Endothelial cell of umbilical vein (primary cell): Measurements from ENCODE around the gene NFYC. TPM values are rescaled to one million over a fixed set of nuclear protein-coding genes. Genes with fewer than 3 reads are reported as not detected.
A peak's percentile ranks its signal among the peaks of the same experiment; 100 is the strongest.

Experiments used
- BruUV-seq: library from RNA; stranded (reverse); fragments of 400-500 nt; replicated peaks from 2 replicates; lab custom pipeline; 2021; lab: Mats Ljungman, UMichigan
- CTCF ChIA-PET: fragments of 300-600, 350-600 bp; sonication (Branson Sonifier 250); formaldehyde crosslinking; loops from one replicate; lab custom pipeline; 2021; ENCODE audit warnings: antibody characterized with exemption, inconsistent platforms; lab: Charles Lee
- POLR2A ChIA-PET: fragments of 300-600, 350-600 bp; sonication (Branson Sonifier 250); formaldehyde crosslinking; loops from one replicate; lab custom pipeline; 2021; ENCODE audit warnings: antibody characterized with exemption, inconsistent platforms; lab: Charles Lee
- DNase-seq: peaks from one replicate; pipeline ENCODE4 v3.0.0-alpha.2; 2011; ENCODE audit warnings: low read depth, low spot score
- FAIRE-seq: peaks from 2 replicates; lab custom pipeline; 2011; peaks lifted over from hg19 to GRCh38; lab: Jason Lieb, UNC
- H2AFZ ChIP-seq: 2 replicates; pipeline ENCODE4 v1.6.0; 2012; ENCODE audit warnings: low read depth, low read length, control low read depth, inconsistent platforms
- H3K27ac ChIP-seq: 2 replicates; pipeline ENCODE4 v1.5.1; 2011; ENCODE audit warnings: low read depth, mild to moderate bottlenecking, control low read depth, low read length, moderate library complexity; ENCODE audit not compliant: insufficient read depth
- H3K27me3 ChIP-seq, 2 experiments: 2 replicates each; pipeline versions ENCODE4 v1.6.0 to v1.6.1; 2011; ENCODE audit warnings: low read length in 2 of 2, mixed read lengths in 1 of 2; ENCODE audit not compliant: control insufficient read depth in 2 of 2, insufficient read depth in 2 of 2
- H3K36me3 ChIP-seq, 2 experiments: 2 replicates in 1 of 2; 3 replicates in 1 of 2; pipeline ENCODE4 v1.5.1; 2011; ENCODE audit warnings: low read length in 2 of 2, mild to moderate bottlenecking in 1 of 2, moderate library complexity in 1 of 2; ENCODE audit not compliant: control insufficient read depth in 2 of 2, insufficient read depth in 2 of 2; ENCODE audit errors: extremely low read depth in 1 of 2
- H3K4me1 ChIP-seq: 3 replicates; pipeline ENCODE4 v1.5.1; 2011; ENCODE audit warnings: mild to moderate bottlenecking, low read length; ENCODE audit not compliant: control insufficient read depth, insufficient read depth; ENCODE audit errors: extremely low read depth
- H3K4me2 ChIP-seq: 2 replicates; pipeline ENCODE4 v1.6.1; 2011; ENCODE audit warnings: low read length, control low read depth, mixed read lengths; ENCODE audit not compliant: insufficient read depth
- H3K4me3 ChIP-seq, 3 experiments: fragments of 200-600 bp in 1 of 3; sonication (generic), shearing (Covaris generic) in 1 of 3; replicated peaks in 1 of 3; 2 replicates each; pipeline ENCODE4 v1.5.1; 2011 to 2016; ENCODE audit warnings: control low read depth in 3 of 3, low read length in 3 of 3, mild to moderate bottlenecking in 2 of 3, inconsistent platforms in 1 of 3, low read depth in 1 of 3, moderate library complexity in 1 of 3; ENCODE audit not compliant: insufficient read depth in 1 of 3
- H3K79me2 ChIP-seq: 2 replicates; pipeline ENCODE4 v1.6.0; 2012; ENCODE audit warnings: low read length, inconsistent platforms; ENCODE audit not compliant: control insufficient read depth, insufficient read depth
- H3K9ac ChIP-seq: replicated peaks from 2 replicates; pipeline ENCODE3; 2011; ENCODE audit warnings: low read length, control low read depth; ENCODE audit not compliant: insufficient read depth; ENCODE audit errors: extremely low read depth
- H3K9me1 ChIP-seq: replicated peaks from 3 replicates; pipeline ENCODE4 v1.6.0; 2011; ENCODE audit warnings: mild to moderate bottlenecking, low read length; ENCODE audit not compliant: control insufficient read depth, insufficient read depth; ENCODE audit errors: extremely low read depth
- H3K9me3 ChIP-seq: replicated peaks from 2 replicates; pipeline ENCODE4 v1.5.1; 2012; ENCODE audit warnings: low read length, inconsistent platforms; ENCODE audit not compliant: control insufficient read depth, insufficient read depth
- H4K20me1 ChIP-seq: replicated peaks from 2 replicates; pipeline ENCODE3; 2011; ENCODE audit warnings: mild to moderate bottlenecking, low read length; ENCODE audit not compliant: control insufficient read depth, insufficient read depth; ENCODE audit errors: extremely low read depth
- CTCF ChIP-seq, 2 donors: IDR thresholded peaks; 1 replicate in 1 of 2; 2 replicates in 1 of 2; pipeline ENCODE4 v1.5.1; 2011; ENCODE audit warnings: low read length in 2 of 2, mild to moderate bottlenecking in 2 of 2, moderate library complexity in 2 of 2, control low read depth in 1 of 2, inconsistent platforms in 1 of 2, low read depth in 1 of 2; ENCODE audit not compliant: insufficient read depth in 1 of 2; ENCODE audit errors: extremely low read depth in 1 of 2
- EZH2 ChIP-seq: IDR thresholded peaks from 2 replicates; pipeline ENCODE4 v1.6.1; 2012; ENCODE audit warnings: borderline replicate concordance, low read depth, mild to moderate bottlenecking, moderate library complexity, low read length, inconsistent platforms; ENCODE audit not compliant: severe bottlenecking
- FOS ChIP-seq: IDR thresholded peaks from 2 replicates; pipeline ENCODE4 v1.6.1; 2011; ENCODE audit warnings: mild to moderate bottlenecking, low read length, moderate library complexity, borderline replicate concordance; ENCODE audit not compliant: insufficient read depth
- GATA2 ChIP-seq: IDR thresholded peaks from 2 replicates; pipeline ENCODE4 v1.7.0; 2011; ENCODE audit warnings: low read depth, mild to moderate bottlenecking, moderate library complexity, mixed read lengths, low read length; ENCODE audit not compliant: insufficient read length, insufficient read depth
- JUN ChIP-seq: IDR thresholded peaks from 2 replicates; pipeline ENCODE4 v1.6.1; 2011; ENCODE audit warnings: borderline replicate concordance, low read depth; ENCODE audit not compliant: insufficient read length, insufficient read depth
- MAX ChIP-seq: IDR thresholded peaks from 2 replicates; pipeline ENCODE4 v1.6.1; 2011; ENCODE audit not compliant: insufficient read depth, insufficient read length
- MYC ChIP-seq: IDR thresholded peaks from one replicate; pipeline ENCODE4 v1.6.1; 2011; ENCODE audit warnings: mild to moderate bottlenecking, low read depth, low read length
- POLR2A ChIP-seq: IDR thresholded peaks from 2 replicates; pipeline ENCODE4 v1.6.1; 2012; ENCODE audit warnings: low read depth, mild to moderate bottlenecking, control low read depth, low read length
- POLR2AphosphoS5 ChIP-seq: IDR thresholded peaks from 2 replicates; pipeline ENCODE4 v1.6.1; 2012; ENCODE audit warnings: low read depth, mild to moderate bottlenecking, control low read depth, low read length, moderate library complexity; ENCODE audit not compliant: insufficient read depth
- dilution Hi-C: fragments of 300-500 bp; cut with MboI; formaldehyde crosslinking; loops from one replicate; pipeline ENCODE4 v1.15.0; 2019; ENCODE audit warnings: low sequenced_read_pairs; ENCODE audit not compliant: extremely low pct_ligation_motif_present
- intact Hi-C: fragments of 100-400 bp; cut with micrococcal nuclease; formaldehyde crosslinking; loops from one replicate; pipeline ENCODE4 v1.10.0; 2022
- polyA plus RNA-seq, 4 experiments: library from polyadenylated mRNA; depleted of rRNA in 3 of 4; stranded (reverse) in 3 of 4; unstranded in 1 of 4; fragments of >200 nt; gene quantifications; 2 replicates each; pipeline versions ENCODE4 v1.2.1 to v1.2.3, GENCODE V29; 2011 to 2012; ENCODE audit warnings: missing spikeins in 1 of 4
- total RNA-seq: library from RNA; stranded (reverse); gene quantifications from 2 replicates; pipeline ENCODE4 v1.2.3, GENCODE V29; 2021

NFYC gene
- total and polyA plus RNA-seq, 2 donors (not counting 3 experiments of a cell fraction or from before 2014, with no cell fraction given): 51.1 to 81.7 TPM

- Histone ChIP-seq H3K4me2 (peak overlapping the region; percentile 84), H3K9me3 (no peaks in the 10 kb centered on the region), H4K20me1 (no peaks in the 10 kb centered on the region), H3K79me2 (peaks cover 38% of the 10 kb centered on the region), H3K4me1 (peaks cover 19% of the 10 kb centered on the region), H3K36me3 (no peaks in the 10 kb centered on the region), H3K27me3 (no peaks in the 10 kb centered on the region), H2AFZ (peak overlapping the region; percentile 42), H3K9ac (peak overlapping the region; percentile 96), H3K9me1 (no peaks in the 10 kb centered on the region), H3K27ac (no peak overlapping the region), H3K4me3 (peak overlapping the region; percentile 37 to 95 (median 78))
- ChIA-PET CTCF (interaction anchor here (0.7 to 2.7 kb wide), 18 partner anchors 10 to 262 kb away, joined by 3 to 18 read pairs (median 4); partner anchors contain the start of genes RIMS3 and ZNF684), POLR2A (interaction anchor here (0.6 to 2.0 kb wide), 11 partner anchors 9 to 160 kb away, joined by 3 to 14 read pairs (median 4); partner anchors contain the start of gene ZNF684)
- intact Hi-C loops (loop anchor here (5.0 kb wide), 2 partner anchors 81 to 156 kb away; no protein-coding TSS in a partner anchor), dilution Hi-C loops (no loop called here)
- DNase-seq: no peak
- TF ChIP-seq CTCF (IDR thresholded peaks at IDR 0.05; ENCODE audit: extremely low read depth in 1 of 2, insufficient read depth in 1 of 2, low read depth in 1 of 2, low read length in 2 of 2): no peak
- TF ChIP-seq POLR2AphosphoS5: no peak
- no peak for TF ChIP-seq POLR2A
- no peak for TF ChIP-seq FOS
- TF ChIP-seq MAX: no peak
- no peak for TF ChIP-seq GATA2
- no peak for TF ChIP-seq MYC
- no peak for TF ChIP-seq JUN
- TF ChIP-seq EZH2: no peak
- FAIRE-seq: no peak
- BruUV-seq: TSS peak; percentile 57
Measured at GRCh38 chr1:40690771-40691537, 550 bp upstream of the NFYC start.
